Body of pancreas (tissue), 4 donors: ENCODE results near the gene ASIC5. TPM values are rescaled to one million over a fixed set of nuclear protein-coding genes. Genes with fewer than 3 reads are reported as not detected.
A peak's percentile ranks its signal among the peaks of the same experiment; 100 is the strongest.

ENCODE experiments used
- ATAC-seq: fragments of 150-250 bp; one replicate; pipeline ENCODE4 v1.9.1; 2016
- DNase-seq, 4 donors: peaks; one replicate each; pipeline ENCODE4 v3.0.0-alpha.2; 2019
- H3K27ac ChIP-seq, 4 donors: fragments of 200-600 bp; sonication (generic); 1 replicate in 3 of 4; 2 replicates in 1 of 4; pipeline versions ENCODE4 v1.5.1 to v1.6.1; 2016 to 2019; ENCODE audit warnings: mild to moderate bottlenecking in 1 of 4, mixed read lengths in 1 of 4, moderate library complexity in 1 of 4
- H3K27me3 ChIP-seq, 2 donors: fragments of 200-600 bp; sonication (generic); one replicate each; pipeline ENCODE4 v1.6.0; 2016; ENCODE audit warnings: mild to moderate bottlenecking in 1 of 2
- H3K36me3 ChIP-seq, 2 donors: fragments of 200-600 bp; sonication (generic); replicated peaks in 1 of 2; 2 replicates each; pipeline ENCODE4 v1.5.1; 2016; ENCODE audit warnings: low read depth in 2 of 2; ENCODE audit not compliant: insufficient read depth in 1 of 2
- H3K4me1 ChIP-seq: fragments of 200-600 bp; sonication (generic); one replicate; pipeline ENCODE4 v1.6.0; 2016
- H3K4me3 ChIP-seq, 2 donors: fragments of 200-600 bp; sonication (generic); 1 replicate in 1 of 2; 2 replicates in 1 of 2; pipeline ENCODE4 v1.5.1; 2016 to 2019
- H3K9me3 ChIP-seq, 3 donors: fragments of 200-600 bp; sonication (generic); 1 replicate in 2 of 3; 2 replicates in 1 of 3; pipeline ENCODE4 v1.5.1; 2016
- POLR2A ChIP-seq, 3 donors: fragments of 450-650 bp; IDR thresholded peaks; one replicate each; pipeline ENCODE4 v1.6.1; 2016; ENCODE audit warnings: antibody characterized with exemption in 3 of 3, mild to moderate bottlenecking in 2 of 3
- WGBS, 2 donors: methylation state at CpG; one replicate each; pipeline ENCODE4 v1.1.5; 2017; 5-methylcytosine and 5-hydroxymethylcytosine counted together
- intact Hi-C: fragments of 100-400 bp; cut with DNase I; formaldehyde crosslinking; loops from one replicate; pipeline ENCODE4 v1.15.1; 2023
- total RNA-seq, 2 donors: library from RNA; depleted of rRNA; stranded (reverse); fragments of >200 nt; gene quantifications; one replicate each; pipeline ENCODE4 v1.1.0, GENCODE V29; 2016
- TF ChIP-seq, protein P1 (sequence below), 7 experiments: fragments of 450-650 bp in 4 of 7; fragments of 200-600 bp in 3 of 7; sonication (generic) in 3 of 7; IDR thresholded peaks; one replicate each; pipeline ENCODE4 v1.5.1; 2016 to 2019; ENCODE audit warnings: antibody characterized with exemption in 7 of 7

Gene ASIC5
- total RNA-seq, 2 donors from 2014 or later, result not detected

DNA sequence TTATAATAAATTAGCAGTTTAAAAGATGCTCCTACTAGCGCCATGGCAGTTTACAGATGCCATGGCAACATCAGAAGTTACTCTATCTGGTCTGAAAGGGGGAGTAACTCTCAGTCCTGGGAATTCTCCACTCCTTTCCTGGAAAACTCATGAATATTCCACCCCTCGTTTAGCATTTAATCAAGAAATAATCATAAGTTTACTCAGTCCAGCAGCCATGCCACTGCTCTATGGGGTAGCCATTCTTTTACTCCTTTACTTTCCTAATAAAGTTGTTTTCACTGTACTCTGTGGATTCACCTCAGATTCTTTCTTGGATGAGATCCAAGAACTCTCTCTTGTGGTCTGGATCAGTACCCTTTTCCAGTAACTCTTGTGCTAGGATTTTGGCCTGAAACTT, 55.0 kb downstream of the ASIC5 start:
- Histone ChIP-seq H3K4me3 (no peak overlapping the region), H3K9me3 (no peaks in the 10 kb centered on the region), H3K27ac (no peak overlapping the region), H3K4me1 (no peaks in the 10 kb centered on the region), H3K27me3 (no peaks in the 10 kb centered on the region), H3K36me3 (no peaks in the 10 kb centered on the region)
- DNase-seq (no peak), ATAC-seq (no peak)
- WGBS, 2 donors, result 64 to 85% methylated on average over 2 of the region's 2 CpGs
- TF ChIP-seq POLR2A (IDR thresholded peaks at IDR 0.05), result no peak
- TF ChIP-seq, protein P1, sequence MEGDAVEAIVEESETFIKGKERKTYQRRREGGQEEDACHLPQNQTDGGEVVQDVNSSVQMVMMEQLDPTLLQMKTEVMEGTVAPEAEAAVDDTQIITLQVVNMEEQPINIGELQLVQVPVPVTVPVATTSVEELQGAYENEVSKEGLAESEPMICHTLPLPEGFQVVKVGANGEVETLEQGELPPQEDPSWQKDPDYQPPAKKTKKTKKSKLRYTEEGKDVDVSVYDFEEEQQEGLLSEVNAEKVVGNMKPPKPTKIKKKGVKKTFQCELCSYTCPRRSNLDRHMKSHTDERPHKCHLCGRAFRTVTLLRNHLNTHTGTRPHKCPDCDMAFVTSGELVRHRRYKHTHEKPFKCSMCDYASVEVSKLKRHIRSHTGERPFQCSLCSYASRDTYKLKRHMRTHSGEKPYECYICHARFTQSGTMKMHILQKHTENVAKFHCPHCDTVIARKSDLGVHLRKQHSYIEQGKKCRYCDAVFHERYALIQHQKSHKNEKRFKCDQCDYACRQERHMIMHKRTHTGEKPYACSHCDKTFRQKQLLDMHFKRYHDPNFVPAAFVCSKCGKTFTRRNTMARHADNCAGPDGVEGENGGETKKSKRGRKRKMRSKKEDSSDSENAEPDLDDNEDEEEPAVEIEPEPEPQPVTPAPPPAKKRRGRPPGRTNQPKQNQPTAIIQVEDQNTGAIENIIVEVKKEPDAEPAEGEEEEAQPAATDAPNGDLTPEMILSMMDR (IDR thresholded peaks at IDR 0.05), result no peak
- intact Hi-C loops, result no loop called here

DNA sequence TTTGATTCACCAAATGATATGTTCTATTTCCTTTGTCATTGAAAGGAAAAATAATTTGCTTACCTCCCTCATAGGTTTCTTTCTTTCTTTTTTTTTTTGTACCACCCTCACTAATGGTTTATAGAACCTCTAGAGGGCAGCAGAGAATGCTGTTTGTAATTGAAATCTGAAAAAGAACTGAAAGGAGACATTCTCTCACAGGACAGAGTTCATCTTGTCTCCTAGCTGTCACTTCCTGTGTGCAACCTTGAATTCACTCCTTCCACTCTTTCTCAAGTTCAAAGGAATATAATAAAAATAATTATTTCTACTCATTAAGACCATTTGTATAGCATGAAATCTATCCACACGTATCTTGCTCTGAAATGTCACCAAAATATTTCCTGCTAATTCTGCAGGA, 56.2 kb downstream of the ASIC5 start:
- no peaks in the 10 kb centered on the region for H3K36me3 ChIP-seq
- H3K9me3 ChIP-seq, result no peaks in the 10 kb centered on the region
- no peaks in the 10 kb centered on the region for H3K4me1 ChIP-seq
- no peaks in the 10 kb centered on the region for H3K27me3 ChIP-seq
- H3K27ac ChIP-seq, result peak overlapping the region in 1 of 4 donors; percentile 29
- TF ChIP-seq POLR2A (IDR thresholded peaks at IDR 0.05), result no peak
- TF ChIP-seq, protein P1 (IDR thresholded peaks at IDR 0.05), result peak; percentile 42 to 81 (median 68)
- 68 to 71% methylated on average over 1 of the region's 1 CpG for WGBS, 2 donors
- DNase-seq, result peak in 1 of 4 donors; percentile 14
- peak; percentile 87 for ATAC-seq
- no peak overlapping the region for H3K4me3 ChIP-seq
- intact Hi-C loops, result loop anchor here (10.0 kb wide), 1 partner anchor 135 kb away; no protein-coding TSS in a partner anchor

DNA sequence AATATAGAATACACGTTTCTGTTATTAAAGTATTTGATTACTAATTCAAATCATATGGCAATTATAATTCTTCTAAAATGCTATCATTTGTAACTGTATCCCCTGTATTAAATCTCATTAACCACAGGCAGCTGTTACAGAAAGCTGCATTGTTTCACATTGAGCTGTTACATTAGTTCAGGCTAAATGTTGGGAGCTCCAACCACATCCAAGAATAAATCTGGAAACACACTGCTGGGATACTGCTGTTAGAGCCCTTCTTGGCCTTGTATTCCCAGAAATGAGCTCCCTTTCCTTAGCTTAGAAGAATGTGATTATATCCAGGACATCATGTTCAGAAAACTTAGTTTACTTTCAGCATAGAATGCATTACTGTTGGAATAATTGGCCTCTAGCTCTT, 59.1 kb downstream of the ASIC5 start:
- H3K27ac ChIP-seq, result no peak overlapping the region
- no peak overlapping the region for H3K4me3 ChIP-seq
- H3K4me1 ChIP-seq, result no peaks in the 10 kb centered on the region
- DNase-seq (no peak), ATAC-seq (no peak)
- no peaks in the 10 kb centered on the region for H3K27me3 ChIP-seq
- TF ChIP-seq, protein P1 (IDR thresholded peaks at IDR 0.05), result no peak
- TF ChIP-seq POLR2A (IDR thresholded peaks at IDR 0.05), result no peak
- intact Hi-C loops, result loop anchor here (10.0 kb wide), 1 partner anchor 138 kb away; no protein-coding TSS in a partner anchor
- no peaks in the 10 kb centered on the region for H3K9me3 ChIP-seq
- 28 to 34% methylated on average over 1 of the region's 1 CpG for WGBS, 2 donors
- peaks cover 0 to 6% of the 10 kb centered on the region in 2 donors for H3K36me3 ChIP-seq

DNA sequence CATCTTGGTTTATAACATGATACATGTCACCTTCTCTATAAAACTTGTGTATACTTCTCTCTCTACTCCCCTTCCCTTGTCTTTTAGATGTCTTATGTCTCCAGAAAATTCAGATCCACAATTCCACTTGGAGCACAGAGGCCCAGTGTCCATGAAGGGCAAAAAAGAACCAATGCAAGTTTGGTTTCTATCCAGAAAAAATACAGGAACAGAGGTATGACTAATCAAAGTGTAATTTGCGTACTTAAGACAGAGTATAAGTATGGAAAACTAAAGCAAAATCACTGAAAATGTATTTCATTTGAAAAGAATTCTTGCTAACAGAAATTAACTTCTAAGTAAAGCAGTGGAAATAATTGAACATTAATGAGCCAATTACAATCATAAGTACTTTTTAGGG, 61.1 kb downstream of the ASIC5 start:
- 80% methylated on average over 1 of the region's 1 CpG for WGBS, 2 donors
- no peak overlapping the region for H3K4me3 ChIP-seq
- intact Hi-C loops, result loop anchor here (10.0 kb wide), 1 partner anchor 140 kb away; no protein-coding TSS in a partner anchor
- DNase-seq (no peak), ATAC-seq (no peak)
- TF ChIP-seq POLR2A (IDR thresholded peaks at IDR 0.05), result no peak
- TF ChIP-seq, protein P1 (IDR thresholded peaks at IDR 0.05), result no peak
- no peaks in the 10 kb centered on the region for H3K27me3 ChIP-seq
- H3K36me3 ChIP-seq, result peaks cover 0 to 6% of the 10 kb centered on the region in 2 donors
- no peak overlapping the region for H3K27ac ChIP-seq
- no peaks in the 10 kb centered on the region for H3K4me1 ChIP-seq
- H3K9me3 ChIP-seq, result no peaks in the 10 kb centered on the region
